Chondrocyte (in vitro differentiated cells): ENCODE data around the gene CDC73. TPM values are rescaled to one million over a fixed set of nuclear protein-coding genes. Genes with fewer than 3 reads are reported as not detected.

Experiments
- DNase-seq: peaks from one replicate; pipeline ENCODE4 v3.0.0; 2021; ENCODE audit warnings: mixed read lengths, low spot score
- H3K27ac Mint-ChIP-seq: one replicate; pipeline ENCODE4 v1.8.0; 2021; ENCODE audit warnings: mild to moderate bottlenecking, moderate library complexity, mixed read lengths; ENCODE audit not compliant: unreplicated experiment
- H3K27me3 Mint-ChIP-seq: 2 replicates; pipeline ENCODE4 v1.8.0; 2021; ENCODE audit warnings: low read depth, mixed read lengths
- H3K36me3 Mint-ChIP-seq: 2 replicates; pipeline ENCODE4 v1.8.0; 2021; ENCODE audit warnings: low read depth, mixed read lengths
- H3K4me1 Mint-ChIP-seq: 2 replicates; pipeline ENCODE4 v1.8.0; 2021; ENCODE audit warnings: low read depth, mild to moderate bottlenecking, mixed read lengths
- H3K4me3 Mint-ChIP-seq: one replicate; pipeline ENCODE4 v1.8.0; 2021; ENCODE audit warnings: mild to moderate bottlenecking, moderate library complexity, mixed read lengths; ENCODE audit not compliant: unreplicated experiment
- H3K9me3 Mint-ChIP-seq: 2 replicates; pipeline ENCODE4 v1.8.0; 2021; ENCODE audit warnings: low read depth, mixed read lengths
- CTCF ChIP-seq: fragments of 200-600 bp; sonication (generic); IDR thresholded peaks from 2 replicates; pipeline ENCODE4 v1.5.0; 2021; ENCODE audit warnings: antibody characterized with exemption, mild to moderate bottlenecking, moderate library complexity
- total RNA-seq: library from RNA; stranded (reverse); gene quantifications from 3 replicates; pipeline ENCODE4 v1.2.1, GENCODE V29; 2021

Gene CDC73
- total RNA-seq, 1 donor from 2014 or later, result 69.4 TPM

- H3K36me3 Mint-ChIP-seq, result peaks cover 27% of the 10 kb centered on the region
- no peak overlapping the region for H3K27ac Mint-ChIP-seq
- H3K27me3 Mint-ChIP-seq, result no peaks in the 10 kb centered on the region
- peaks cover 3% of the 10 kb centered on the region for H3K4me1 Mint-ChIP-seq
- no peak overlapping the region for H3K4me3 Mint-ChIP-seq
- no peak for DNase-seq
- no peak for TF ChIP-seq CTCF
- H3K9me3 Mint-ChIP-seq, result no peaks in the 10 kb centered on the region
Observed at GRCh38 chr1:193237381-193237978, 115.6 kb downstream of the CDC73 start.

GRCh38 chr1:193240609-193241008 is 118.8 kb downstream of the CDC73 start:
- Mint-ChIP-seq H3K4me3 (no peak overlapping the region), H3K36me3 (peaks cover 28% of the 10 kb centered on the region)
- no peak for TF ChIP-seq CTCF

GRCh38 chr1:193241132-193241827 is 119.4 kb downstream of the CDC73 start:
- DNase-seq, result no peak
- Mint-ChIP-seq H3K9me3 (no peaks in the 10 kb centered on the region), H3K4me1 (peaks cover 10% of the 10 kb centered on the region), H3K4me3 (no peak overlapping the region), H3K27ac (no peak overlapping the region), H3K27me3 (no peaks in the 10 kb centered on the region), H3K36me3 (peaks cover 31% of the 10 kb centered on the region)
- no peak for TF ChIP-seq CTCF

More at GRCh38 chr1:193240609-193241008, 118.8 kb downstream of the CDC73 start:
- no peaks in the 10 kb centered on the region for H3K9me3 Mint-ChIP-seq
- H3K4me1 Mint-ChIP-seq, result peaks cover 6% of the 10 kb centered on the region
- no peak overlapping the region for H3K27ac Mint-ChIP-seq
- DNase-seq, result no peak
- no peaks in the 10 kb centered on the region for H3K27me3 Mint-ChIP-seq

GRCh38 chr1:193242000-193242399 is 120.2 kb downstream of the CDC73 start:
- no peak for TF ChIP-seq CTCF
- H3K9me3 Mint-ChIP-seq, result no peaks in the 10 kb centered on the region
- H3K27me3 Mint-ChIP-seq, result no peaks in the 10 kb centered on the region
- H3K27ac Mint-ChIP-seq, result no peak overlapping the region
- H3K4me1 Mint-ChIP-seq, result peaks cover 16% of the 10 kb centered on the region
- DNase-seq, result no peak
- H3K36me3 Mint-ChIP-seq, result peaks cover 32% of the 10 kb centered on the region
- no peak overlapping the region for H3K4me3 Mint-ChIP-seq

GRCh38 chr1:193249187-193249586 is 127.4 kb downstream of the CDC73 start:
- Mint-ChIP-seq H3K27ac (no peak overlapping the region), H3K4me3 (no peak overlapping the region), H3K36me3 (peaks cover 32% of the 10 kb centered on the region), H3K4me1 (peaks cover 13% of the 10 kb centered on the region), H3K27me3 (no peaks in the 10 kb centered on the region), H3K9me3 (peaks cover 17% of the 10 kb centered on the region)
- DNase-seq, result no peak
- TF ChIP-seq CTCF, result no peak
